HG03097 (cell line): Measurements from ENCODE around the gene DLX1.

Experiments used
- ATAC-seq: cut with Tn5 transposase; IDR thresholded peaks from one replicate; pipeline ENCODE4 v1.9.1; 2021; ENCODE audit not compliant: unreplicated experiment, low FRiP score

Gene DLX1

GRCh38 chr2:172086241-172087206, 1.2 kb downstream of the DLX1 start:
- ATAC-seq, result no peak

GRCh38 chr2:172087207-172087779, 2.0 kb downstream of the DLX1 start:
- no peak for ATAC-seq

GRCh38 chr2:172087780-172088244, 2.5 kb downstream of the DLX1 start:
- ATAC-seq, result no peak

GRCh38 chr2:172088245-172089004, 3.1 kb downstream of the DLX1 start:
- ATAC-seq, result no peak

- ATAC-seq, result no peak
Observed at GRCh38 chr2:172089005-172089504, 3.7 kb downstream of the DLX1 start.

- no peak for ATAC-seq
Observed at GRCh38 chr2:172089633-172090032, 4.3 kb downstream of the DLX1 start.

GRCh38 chr2:172090044-172090961, 5.0 kb downstream of the DLX1 start:
- no peak for ATAC-seq

GRCh38 chr2:172091000-172091641, 5.8 kb downstream of the DLX1 start:
- no peak for ATAC-seq

- no peak for ATAC-seq
Observed at GRCh38 chr2:172091761-172092566, 6.7 kb downstream of the DLX1 start.

- no peak for ATAC-seq
Observed at GRCh38 chr2:172092716-172093415, 7.6 kb downstream of the DLX1 start.

GRCh38 chr2:172093416-172094293, 8.3 kb downstream of the DLX1 start:
- ATAC-seq, result no peak

- ATAC-seq, result no peak
Observed at GRCh38 chr2:172094294-172095145, 9.2 kb downstream of the DLX1 start.

- ATAC-seq, result no peak
Observed at GRCh38 chr2:172095146-172095904, 10.0 kb downstream of the DLX1 start.

- ATAC-seq, result no peak
Observed at GRCh38 chr2:172095905-172096625, 10.8 kb downstream of the DLX1 start.
